Activated CD8-positive, alpha-beta memory T cell treated with anti-CD3 and anti-CD28 coated beads for 4 hours (primary cell): ENCODE results near the gene HOTAIR.

Experiments used
- DNase-seq, 2 donors: peaks; one replicate each; pipeline ENCODE4 v3.0.0-alpha.2; 2020; ENCODE audit warnings: low read depth in 2 of 2

HOTAIR gene

GRCh38 chr12:53948650-53949593 is 25.8 kb downstream of the HOTAIR start:
- no peak for DNase-seq

GRCh38 chr12:53947743-53948142 is 27.0 kb downstream of the HOTAIR start:
- no peak for DNase-seq

GRCh38 chr12:53944907-53945847 is 29.6 kb downstream of the HOTAIR start:
- DNase-seq, result no peak

GRCh38 chr12:53944209-53944608 is 30.5 kb downstream of the HOTAIR start:
- no peak for DNase-seq

- no peak for DNase-seq
These were observed 32.2 kb downstream of the HOTAIR start for GRCh38 chr12:53942467-53942997.

- no peak for DNase-seq
These were observed 33.0 kb downstream of the HOTAIR start for GRCh38 chr12:53941750-53942149.

GRCh38 chr12:53941187-53941586 is 33.6 kb downstream of the HOTAIR start:
- DNase-seq, result no peak

GRCh38 chr12:53940443-53941014 is 34.2 kb downstream of the HOTAIR start:
- DNase-seq, result no peak

- DNase-seq, result no peak
These were observed 35.3 kb downstream of the HOTAIR start for GRCh38 chr12:53939141-53940108.

DNA sequence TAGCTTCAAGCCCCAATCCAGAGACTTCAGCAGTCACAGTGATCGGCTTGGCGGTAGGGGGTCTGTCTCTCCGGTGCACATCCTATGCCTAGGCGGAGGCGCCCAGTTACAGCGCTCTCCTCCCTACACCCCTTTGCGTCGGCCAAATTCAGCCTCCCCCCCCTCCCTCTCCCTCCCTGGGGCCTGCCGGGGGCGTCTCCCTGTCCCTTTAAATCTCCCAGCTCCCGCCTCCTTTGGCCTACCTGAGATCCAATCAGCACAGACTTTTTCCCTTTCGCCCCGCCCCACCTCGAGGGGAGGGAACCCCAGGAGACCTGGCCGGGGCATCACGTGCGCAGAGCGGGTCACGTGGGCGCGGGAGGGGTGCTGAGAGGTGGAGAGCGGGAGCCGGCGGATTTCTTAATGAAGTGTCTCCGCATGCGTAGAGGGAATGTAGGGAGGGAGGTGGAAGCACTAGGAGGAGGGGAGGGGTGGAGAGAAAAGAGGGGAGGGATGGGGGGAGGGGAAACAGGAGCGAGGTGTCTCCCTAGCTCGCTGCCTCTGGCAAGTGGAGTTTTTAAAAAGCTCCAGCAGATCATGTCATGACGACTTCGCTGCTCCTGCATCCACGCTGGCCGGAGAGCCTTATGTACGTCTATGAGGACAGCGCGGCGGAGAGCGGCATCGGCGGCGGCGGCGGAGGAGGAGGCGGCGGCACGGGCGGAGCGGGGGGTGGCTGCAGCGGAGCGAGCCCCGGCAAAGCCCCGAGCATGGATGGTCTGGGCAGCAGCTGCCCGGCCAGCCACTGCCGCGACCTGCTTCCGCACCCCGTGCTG is 36.2 kb downstream of the HOTAIR start, which contains the start of gene HOXC13:
TSS of gene HOXC13 (plus strand) at position 506 of the 815 bp plus-strand sequence. CDS start at position 582, 76 bp downstream.
- DNase-seq, result no peak

DNA sequence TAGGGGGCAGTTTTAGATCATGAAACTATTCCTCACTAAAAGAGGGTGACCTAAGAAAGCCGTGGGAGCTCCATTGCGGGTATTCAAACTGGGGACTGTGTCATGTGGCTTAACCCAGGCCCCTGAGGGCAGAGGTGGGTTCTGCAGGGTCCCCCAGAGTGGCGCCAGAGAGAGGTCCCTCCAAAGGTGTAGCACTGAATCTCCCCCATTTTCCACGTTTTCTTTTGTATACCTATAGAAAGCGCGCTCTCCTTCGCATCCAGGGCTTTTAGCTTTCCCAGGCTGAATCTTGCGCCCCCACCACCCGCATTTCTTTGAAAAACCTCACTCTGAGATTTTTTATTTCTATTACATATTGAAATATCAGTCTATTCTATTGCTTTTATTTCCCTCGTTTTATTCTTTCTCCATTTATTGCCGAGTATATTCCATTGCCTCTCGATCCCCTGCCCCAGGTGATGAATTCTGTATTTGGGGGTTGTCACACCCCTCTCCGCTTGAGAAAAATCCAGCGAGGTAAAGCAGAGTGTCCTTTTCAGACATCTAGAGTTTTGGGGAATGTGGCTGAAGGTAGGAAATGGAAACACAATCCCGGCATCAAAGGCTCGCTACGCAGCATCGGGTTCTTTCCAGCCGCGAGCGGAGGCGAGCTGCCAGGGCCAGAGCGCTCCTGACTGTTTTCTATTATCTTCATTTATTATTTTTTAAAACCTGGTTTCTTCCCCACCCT is 37.0 kb downstream of the HOTAIR start:
- no peak for DNase-seq

DNA sequence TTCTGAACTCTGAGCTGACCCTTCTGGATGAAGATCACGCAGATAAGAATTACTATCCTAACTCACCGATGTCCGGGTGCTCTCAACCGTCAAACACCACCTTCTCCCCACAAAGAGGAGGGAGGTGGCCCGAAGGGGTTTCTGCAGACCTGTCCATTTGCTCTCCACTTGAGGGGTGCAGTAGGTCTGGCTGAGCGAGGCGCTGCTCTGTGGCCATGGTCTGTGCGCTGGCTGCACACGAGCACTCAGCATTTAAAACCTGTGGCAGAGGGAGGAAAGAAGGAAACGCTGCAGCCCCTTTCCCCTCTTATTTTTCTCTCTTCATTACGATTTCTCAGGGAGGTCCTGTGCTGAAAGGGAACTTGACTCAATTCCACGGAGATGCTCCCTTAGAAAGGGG is 37.7 kb downstream of the HOTAIR start:
- DNase-seq, result no peak

DNA sequence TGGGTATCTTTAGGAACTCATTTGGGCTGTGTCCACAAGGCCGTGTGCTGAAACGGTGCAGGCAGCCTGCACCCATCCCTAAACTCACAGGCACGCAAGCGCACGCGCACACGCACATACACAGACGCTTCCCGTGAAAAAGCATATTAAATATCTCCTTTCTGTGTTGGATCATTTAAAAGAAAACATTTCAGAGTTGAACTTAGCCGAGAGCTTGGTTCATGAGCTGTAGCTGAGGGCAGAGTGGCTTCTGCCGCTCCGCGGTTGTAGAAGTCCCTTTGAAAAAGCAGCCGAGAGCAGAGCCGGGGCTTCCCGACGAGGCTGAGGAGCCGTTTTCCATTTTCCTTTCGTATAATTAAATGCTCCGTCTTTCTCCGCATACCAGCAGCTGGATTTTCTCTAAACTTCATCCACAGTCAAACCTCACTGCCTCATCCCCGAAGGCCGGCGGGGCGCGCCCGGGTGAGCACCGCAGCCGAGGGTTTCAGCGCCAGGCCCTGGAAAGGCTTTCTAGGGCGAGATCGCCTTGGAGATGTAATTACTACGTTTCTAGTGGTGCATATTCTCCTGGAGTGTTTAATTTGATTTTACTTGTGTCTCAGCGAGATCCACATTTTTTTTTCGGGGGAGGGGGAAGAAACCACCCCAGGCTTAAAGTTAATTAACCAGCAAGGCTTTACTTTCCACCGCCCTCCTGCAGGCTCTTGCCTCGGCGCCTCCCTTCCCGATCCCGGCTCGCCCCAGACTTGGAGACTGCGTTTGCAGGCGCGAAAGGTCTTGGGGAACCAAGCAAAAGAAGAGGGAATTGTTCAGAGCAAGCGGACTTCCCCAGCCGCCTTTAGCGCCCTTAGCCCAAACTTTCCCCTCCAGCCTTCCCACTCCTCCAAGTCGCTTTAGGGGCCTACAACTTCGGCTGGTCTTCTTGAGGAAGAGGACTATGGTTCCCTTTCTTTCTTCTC is 39.1 kb downstream of the HOTAIR start:
- DNase-seq, result no peak

- DNase-seq, result no peak
These were observed 41.8 kb downstream of the HOTAIR start for GRCh38 chr12:53932915-53933314.

- DNase-seq, result no peak
These were observed 42.7 kb downstream of the HOTAIR start for GRCh38 chr12:53931844-53932581.

DNA sequence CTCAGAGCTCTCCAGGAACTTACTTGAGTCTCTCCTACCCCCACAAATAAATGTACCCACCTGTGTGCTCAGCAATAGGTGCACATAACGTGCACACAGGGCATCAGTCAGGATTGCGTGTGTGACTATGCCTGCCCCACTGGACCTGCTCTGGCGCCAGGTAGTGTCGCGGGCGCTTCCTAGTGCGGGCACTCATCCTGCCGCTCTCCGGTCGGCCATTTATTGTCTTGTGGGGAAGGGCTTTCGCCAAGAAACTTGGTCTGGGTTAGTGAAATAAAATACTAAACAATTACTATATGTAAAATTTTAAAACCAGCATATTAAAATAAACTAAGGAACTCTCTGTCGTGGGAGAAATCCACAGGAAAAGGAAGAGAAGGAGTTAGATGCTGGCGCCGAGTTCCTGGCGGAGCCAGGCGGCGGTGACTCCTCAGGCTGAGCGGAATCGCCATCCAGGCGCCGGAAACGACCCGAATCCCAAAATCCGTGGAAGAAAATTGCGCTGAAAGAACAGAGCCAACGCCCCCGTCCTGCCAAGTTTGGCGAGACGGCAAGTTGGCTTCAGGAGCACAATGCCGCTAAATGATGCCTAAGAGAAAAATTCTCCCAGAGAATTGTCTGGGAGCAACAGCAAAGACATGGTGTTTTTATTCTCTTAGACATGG is 44.0 kb downstream of the HOTAIR start:
- DNase-seq, result no peak

DNA sequence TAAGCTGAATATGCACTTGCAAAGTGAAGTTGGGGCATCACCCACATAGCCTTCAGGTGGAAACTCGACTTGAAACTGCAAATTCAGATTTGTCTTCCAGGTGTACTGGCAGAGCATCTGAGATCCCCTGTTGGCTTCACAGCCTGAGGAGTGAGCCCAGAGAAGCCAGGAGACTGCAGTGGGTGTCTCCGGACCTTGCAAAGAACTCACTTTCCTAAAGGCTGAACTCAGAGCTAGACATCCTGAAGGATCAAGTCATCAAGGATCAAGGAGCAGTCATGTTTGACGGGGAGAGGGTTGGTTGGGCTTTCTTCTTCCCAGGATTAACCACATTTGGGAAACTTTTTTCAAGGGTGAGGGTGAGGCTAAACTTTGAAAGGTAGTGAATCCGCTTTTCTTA is 45.2 kb downstream of the HOTAIR start:
- no peak for DNase-seq
